MCF 10A (cell line): ENCODE results near the gene SDK2. TPM values are rescaled to one million over a fixed set of nuclear protein-coding genes. Genes with fewer than 3 reads are reported as not detected.

Experiments
- BruUV-seq: library from RNA; stranded (reverse); fragments of 400-500 nt; replicated peaks from 2 replicates; lab custom pipeline; 2021; lab: Mats Ljungman, UMichigan
- CTCF ChIA-PET: fragments of 300-600 bp; sonication (Branson Sonifier 250); formaldehyde crosslinking; extraction: SDS; loops from one replicate; lab custom pipeline; 2021; ENCODE audit warnings: antibody characterized with exemption, inconsistent platforms; lab: Yijun Ruan, JAX
- POLR2A ChIA-PET: fragments of 300-600, 350-650 bp; sonication (Branson Sonifier 250); formaldehyde crosslinking; extraction: SDS; loops from one replicate; lab custom pipeline; 2020; ENCODE audit warnings: antibody characterized with exemption, inconsistent platforms; lab: Yijun Ruan, JAX
- DNase-seq: peaks from one replicate; pipeline ENCODE4 v3.0.0-alpha.2; 2018; ENCODE audit not compliant: unreplicated experiment
- H3K27ac Mint-ChIP-seq: one replicate; pipeline ENCODE4 v1.8.0; 2022; ENCODE audit warnings: mild to moderate bottlenecking, low read depth, mixed read lengths; ENCODE audit not compliant: unreplicated experiment
- H3K27me3 Mint-ChIP-seq: one replicate; pipeline ENCODE4 v1.8.0; 2022; ENCODE audit warnings: mixed read lengths; ENCODE audit not compliant: insufficient read depth, unreplicated experiment
- H3K36me3 Mint-ChIP-seq: one replicate; pipeline ENCODE4 v1.8.0; 2022; ENCODE audit warnings: mild to moderate bottlenecking, moderate library complexity, mixed read lengths; ENCODE audit not compliant: insufficient read depth, unreplicated experiment
- H3K4me1 Mint-ChIP-seq: one replicate; pipeline ENCODE4 v1.8.0; 2022; ENCODE audit warnings: mixed read lengths; ENCODE audit not compliant: insufficient read depth, unreplicated experiment
- H3K4me3 Mint-ChIP-seq: one replicate; pipeline ENCODE4 v1.8.0; 2022; ENCODE audit warnings: mild to moderate bottlenecking, moderate library complexity, mixed read lengths; ENCODE audit not compliant: unreplicated experiment
- H3K9me3 Mint-ChIP-seq: one replicate; pipeline ENCODE4 v1.8.0; 2022; ENCODE audit warnings: mixed read lengths; ENCODE audit not compliant: unreplicated experiment
- intact Hi-C: fragments of 100-400 bp; cut with micrococcal nuclease; formaldehyde crosslinking; loops from 2 replicates; pipeline ENCODE4 v1.14.1; 2022
- total RNA-seq: library from RNA; stranded (reverse); gene quantifications from 2 replicates; pipeline ENCODE4 v1.2.3, GENCODE V29; 2022
- TF ChIP-seq, protein P1 (sequence below): fragments of 200-600 bp; IDR thresholded peaks from one replicate; pipeline ENCODE4 v1.8.0; 2022; ENCODE audit warnings: antibody characterized with exemption, mild to moderate bottlenecking; ENCODE audit not compliant: unreplicated experiment

Gene SDK2
- total RNA-seq, 1 experiment from 2014 or later: not detected

DNA sequence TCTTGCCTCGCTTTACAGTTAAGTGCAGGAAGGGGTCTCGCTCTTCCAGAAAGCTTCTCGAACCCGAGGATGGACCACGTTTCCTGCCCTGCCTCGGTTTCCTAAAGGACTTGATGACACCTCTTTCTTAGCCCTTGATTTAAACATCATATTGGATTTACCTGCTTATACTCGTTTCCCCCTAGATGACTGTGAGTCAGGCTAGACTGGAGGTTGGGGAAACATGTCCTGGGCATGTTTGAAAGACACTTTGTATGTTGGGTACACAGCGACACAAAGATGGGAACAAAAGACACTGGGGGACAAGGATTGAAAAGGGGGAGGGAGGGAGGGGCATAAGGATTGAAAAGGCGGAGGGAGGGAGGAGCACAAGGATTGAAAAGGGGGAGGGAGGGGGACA is 30.0 kb downstream of the SDK2 start:
- Mint-ChIP-seq H3K9me3 (peaks cover 3% of the 10 kb centered on the region), H3K4me1 (peaks cover 5% of the 10 kb centered on the region), H3K27me3 (peaks cover 24% of the 10 kb centered on the region), H3K27ac (peak overlapping the region; percentile 84), H3K36me3 (no peaks in the 10 kb centered on the region), H3K4me3 (no peak overlapping the region)
- intact Hi-C loops: no loop called here
- ChIA-PET POLR2A (no interaction called here), CTCF (interaction anchor here (1.0 kb wide), 1 partner anchor 589 kb away, joined by 3 read pairs; the partner anchor contains the start of gene RPL38)
- TF ChIP-seq, protein P1, sequence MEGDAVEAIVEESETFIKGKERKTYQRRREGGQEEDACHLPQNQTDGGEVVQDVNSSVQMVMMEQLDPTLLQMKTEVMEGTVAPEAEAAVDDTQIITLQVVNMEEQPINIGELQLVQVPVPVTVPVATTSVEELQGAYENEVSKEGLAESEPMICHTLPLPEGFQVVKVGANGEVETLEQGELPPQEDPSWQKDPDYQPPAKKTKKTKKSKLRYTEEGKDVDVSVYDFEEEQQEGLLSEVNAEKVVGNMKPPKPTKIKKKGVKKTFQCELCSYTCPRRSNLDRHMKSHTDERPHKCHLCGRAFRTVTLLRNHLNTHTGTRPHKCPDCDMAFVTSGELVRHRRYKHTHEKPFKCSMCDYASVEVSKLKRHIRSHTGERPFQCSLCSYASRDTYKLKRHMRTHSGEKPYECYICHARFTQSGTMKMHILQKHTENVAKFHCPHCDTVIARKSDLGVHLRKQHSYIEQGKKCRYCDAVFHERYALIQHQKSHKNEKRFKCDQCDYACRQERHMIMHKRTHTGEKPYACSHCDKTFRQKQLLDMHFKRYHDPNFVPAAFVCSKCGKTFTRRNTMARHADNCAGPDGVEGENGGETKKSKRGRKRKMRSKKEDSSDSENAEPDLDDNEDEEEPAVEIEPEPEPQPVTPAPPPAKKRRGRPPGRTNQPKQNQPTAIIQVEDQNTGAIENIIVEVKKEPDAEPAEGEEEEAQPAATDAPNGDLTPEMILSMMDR: no peak
- no peak for DNase-seq
- BruUV-seq: no TSS peak

GRCh38 chr17:73613271-73614233 is 30.7 kb downstream of the SDK2 start:
- CTCF ChIA-PET: interaction anchor here (1.0 kb wide), 1 partner anchor 590 kb away, joined by 3 read pairs; the partner anchor contains the start of gene RPL38
- Mint-ChIP-seq H3K4me1 (peaks cover 5% of the 10 kb centered on the region), H3K9me3 (no peaks in the 10 kb centered on the region), H3K4me3 (no peak overlapping the region), H3K36me3 (no peaks in the 10 kb centered on the region), H3K27me3 (peaks cover 24% of the 10 kb centered on the region), H3K27ac (peak overlapping the region; percentile 84)
- BruUV-seq: no TSS peak
- DNase-seq: no peak
- POLR2A ChIA-PET: interaction anchor here (0.6 kb wide), 1 partner anchor 67 kb away, joined by 3 read pairs; no protein-coding TSS in a partner anchor
- TF ChIP-seq, protein P1: no peak
- intact Hi-C loops: no loop called here

GRCh38 chr17:73612031-73612472 is 32.2 kb downstream of the SDK2 start:
- DNase-seq: no peak
- ChIA-PET POLR2A (no interaction called here), CTCF (no interaction called here)
- TF ChIP-seq, protein P1: no peak
- intact Hi-C loops: no loop called here
- Mint-ChIP-seq H3K36me3 (no peaks in the 10 kb centered on the region), H3K27me3 (peaks cover 36% of the 10 kb centered on the region), H3K4me1 (peaks cover 5% of the 10 kb centered on the region), H3K9me3 (no peaks in the 10 kb centered on the region), H3K27ac (no peak overlapping the region), H3K4me3 (no peak overlapping the region)
- BruUV-seq: no TSS peak

GRCh38 chr17:73611630-73612029 is 32.6 kb downstream of the SDK2 start:
- no peak for DNase-seq
- no TSS peak for BruUV-seq
- TF ChIP-seq, protein P1: no peak
- intact Hi-C loops: no loop called here
- POLR2A ChIA-PET: no interaction called here
- H3K36me3 Mint-ChIP-seq: no peaks in the 10 kb centered on the region
- no peak overlapping the region for H3K27ac Mint-ChIP-seq
- H3K4me1 Mint-ChIP-seq: peaks cover 5% of the 10 kb centered on the region
- CTCF ChIA-PET: no interaction called here
- H3K27me3 Mint-ChIP-seq: peaks cover 36% of the 10 kb centered on the region
- H3K9me3 Mint-ChIP-seq: no peaks in the 10 kb centered on the region
- H3K4me3 Mint-ChIP-seq: no peak overlapping the region
